GM13977 (cell line): ENCODE data around the gene CD37.

Experiments used
- DNase-seq: peaks from one replicate; pipeline ENCODE4 v3.0.0; 2012; ENCODE audit warnings: low spot score
- in situ Hi-C: fragments of 300-500 bp; cut with MboI; formaldehyde crosslinking; loops from one replicate; pipeline ENCODE4 v1.12.0; 2022; ENCODE audit warnings: low sequenced_read_pairs, low pct_unique_long_range_greater_than_20kb, mixed read lengths, inconsistent platforms; ENCODE audit not compliant: unreplicated experiment
- TF ChIP-seq, protein P1 (sequence below): IDR thresholded peaks from 2 replicates; pipeline ENCODE4 v1.5.1; 2012; ENCODE audit warnings: mild to moderate bottlenecking, control low read depth; ENCODE audit not compliant: insufficient read depth; ENCODE audit errors: extremely low read depth, missing control alignments

Gene CD37

DNA sequence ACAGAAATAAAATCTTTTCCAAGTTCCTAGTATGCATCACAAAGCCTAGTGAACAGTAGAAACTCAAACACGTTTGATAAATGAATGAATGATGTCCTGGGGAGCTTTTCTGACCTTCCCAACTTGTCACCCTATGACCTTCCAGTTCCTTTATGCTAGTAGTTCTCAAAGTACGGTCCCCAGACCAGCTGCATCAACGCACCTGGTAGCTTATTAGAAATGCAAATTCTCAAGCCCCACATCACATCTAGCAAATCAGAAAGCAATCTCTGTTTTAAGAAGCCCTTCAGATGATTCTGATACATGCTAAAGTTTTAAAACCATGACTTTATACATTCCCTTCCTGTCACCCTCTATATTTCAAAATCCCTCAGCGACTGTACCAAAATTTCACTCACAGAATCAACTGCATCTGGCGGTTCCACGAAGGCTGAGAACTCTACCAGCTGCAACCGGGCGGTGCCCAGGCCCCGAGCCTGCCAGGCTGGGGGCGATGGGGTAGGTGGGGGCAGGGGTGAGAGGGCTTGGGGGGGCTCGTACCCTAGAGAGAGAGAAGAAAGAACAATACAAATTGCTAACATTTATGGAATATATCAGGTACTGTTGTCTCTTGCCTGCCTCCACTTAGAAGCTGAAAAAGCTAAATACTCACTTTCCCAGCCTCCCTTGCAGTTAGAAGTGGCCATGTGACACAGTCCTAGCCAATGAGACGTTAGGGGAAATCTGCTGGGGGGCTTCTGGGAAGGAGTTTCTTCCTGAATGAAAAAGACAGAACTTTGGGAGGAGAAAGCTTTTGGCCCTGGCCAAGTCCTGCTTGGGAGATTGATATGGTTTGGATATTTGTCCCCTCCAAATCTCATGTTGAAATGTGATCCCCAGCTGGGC lies 13.3 kb downstream of the CD37 start:
- TF ChIP-seq, protein P1, sequence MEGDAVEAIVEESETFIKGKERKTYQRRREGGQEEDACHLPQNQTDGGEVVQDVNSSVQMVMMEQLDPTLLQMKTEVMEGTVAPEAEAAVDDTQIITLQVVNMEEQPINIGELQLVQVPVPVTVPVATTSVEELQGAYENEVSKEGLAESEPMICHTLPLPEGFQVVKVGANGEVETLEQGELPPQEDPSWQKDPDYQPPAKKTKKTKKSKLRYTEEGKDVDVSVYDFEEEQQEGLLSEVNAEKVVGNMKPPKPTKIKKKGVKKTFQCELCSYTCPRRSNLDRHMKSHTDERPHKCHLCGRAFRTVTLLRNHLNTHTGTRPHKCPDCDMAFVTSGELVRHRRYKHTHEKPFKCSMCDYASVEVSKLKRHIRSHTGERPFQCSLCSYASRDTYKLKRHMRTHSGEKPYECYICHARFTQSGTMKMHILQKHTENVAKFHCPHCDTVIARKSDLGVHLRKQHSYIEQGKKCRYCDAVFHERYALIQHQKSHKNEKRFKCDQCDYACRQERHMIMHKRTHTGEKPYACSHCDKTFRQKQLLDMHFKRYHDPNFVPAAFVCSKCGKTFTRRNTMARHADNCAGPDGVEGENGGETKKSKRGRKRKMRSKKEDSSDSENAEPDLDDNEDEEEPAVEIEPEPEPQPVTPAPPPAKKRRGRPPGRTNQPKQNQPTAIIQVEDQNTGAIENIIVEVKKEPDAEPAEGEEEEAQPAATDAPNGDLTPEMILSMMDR = no peak
- DNase-seq = no peak
- in situ Hi-C loops = no loop called here

DNA sequence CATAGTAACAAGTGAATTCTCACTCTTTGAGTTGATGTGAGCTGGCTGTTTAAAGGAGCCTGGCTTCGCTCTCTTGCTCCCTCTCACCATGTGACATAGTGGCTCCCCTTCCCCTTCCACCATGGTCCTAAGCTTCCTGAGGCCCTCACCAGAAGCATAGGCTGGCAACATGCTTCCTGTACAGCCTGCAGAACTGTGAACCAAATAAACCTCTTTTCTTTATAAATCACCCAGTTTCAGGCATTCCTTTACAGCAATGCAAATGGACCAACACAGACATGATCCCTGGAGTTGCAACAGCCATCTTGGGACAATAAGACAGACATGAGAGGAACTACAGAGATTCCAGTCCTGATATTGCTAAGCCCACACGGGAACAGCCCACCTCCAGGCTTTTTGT lies 14.4 kb downstream of the CD37 start:
- TF ChIP-seq, protein P1 = no peak
- in situ Hi-C loops = no loop called here
- DNase-seq = no peak

DNA sequence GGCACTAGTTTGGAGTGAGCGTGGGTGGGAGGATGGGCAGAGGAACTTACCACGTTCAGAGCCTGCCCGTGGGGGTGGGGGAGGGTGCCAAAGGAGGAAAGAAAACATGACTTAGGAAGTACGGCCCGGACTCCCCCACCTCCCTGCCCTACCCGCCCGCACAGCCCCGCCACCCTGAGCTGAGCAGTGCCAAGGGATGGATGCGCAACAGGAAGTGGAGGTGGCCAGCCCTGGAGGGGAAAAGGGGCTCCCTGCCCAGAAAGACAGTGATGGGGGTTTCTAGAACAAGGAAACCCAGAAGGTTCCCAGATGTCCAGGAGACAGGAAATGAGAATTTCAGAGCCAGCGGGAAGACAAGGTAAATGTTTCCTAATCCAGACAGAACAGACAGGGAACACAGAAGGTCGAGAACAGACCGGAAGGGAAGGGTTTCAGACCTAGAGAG lies 20.7 kb downstream of the CD37 start:
- TF ChIP-seq, protein P1 = no peak
- in situ Hi-C loops = no loop called here
- DNase-seq = peak; percentile 8

DNA sequence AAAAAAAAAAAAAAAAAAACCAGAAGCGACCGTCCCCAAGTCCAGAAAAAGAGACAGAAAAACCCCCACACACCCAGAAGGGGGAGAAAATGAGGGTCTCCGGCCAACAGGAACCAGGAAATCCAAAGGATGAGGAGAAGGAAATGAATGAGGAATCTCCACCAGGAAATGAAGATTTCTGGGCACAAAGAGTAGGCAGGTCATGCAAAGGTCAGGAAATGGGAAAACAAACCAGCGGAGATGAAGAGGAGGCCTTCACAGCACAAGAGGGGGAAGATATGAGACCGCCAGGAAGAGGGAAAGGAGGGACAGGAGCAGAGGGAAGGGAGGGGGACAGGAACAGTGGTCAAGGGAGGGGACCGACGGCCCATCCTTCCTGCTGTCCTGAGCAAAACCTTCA lies 21.2 kb downstream of the CD37 start:
- TF ChIP-seq, protein P1 = no peak
- DNase-seq = peak; percentile 8
- in situ Hi-C loops = no loop called here

DNA sequence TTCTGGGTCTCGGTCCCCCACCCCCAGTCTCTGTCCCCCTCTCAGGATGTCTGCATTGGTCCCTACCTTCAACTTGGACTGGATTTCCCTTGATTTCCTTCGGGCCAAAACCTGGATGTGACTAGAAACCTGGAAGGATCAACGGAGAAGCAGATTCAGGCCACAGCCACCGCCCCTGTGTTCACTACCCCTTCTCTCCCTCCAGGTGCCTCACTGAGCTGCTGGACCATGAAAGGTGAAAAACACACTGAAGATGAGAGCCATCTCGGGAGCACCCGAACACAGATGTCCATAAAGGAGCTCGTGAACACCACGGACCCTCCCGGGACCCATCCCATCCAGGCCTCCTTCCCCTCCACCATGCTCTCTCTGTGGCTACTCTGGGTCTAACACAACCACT lies 22.0 kb downstream of the CD37 start:
- DNase-seq = peak; percentile 11
- TF ChIP-seq, protein P1 = no peak
- in situ Hi-C loops = no loop called here

DNA sequence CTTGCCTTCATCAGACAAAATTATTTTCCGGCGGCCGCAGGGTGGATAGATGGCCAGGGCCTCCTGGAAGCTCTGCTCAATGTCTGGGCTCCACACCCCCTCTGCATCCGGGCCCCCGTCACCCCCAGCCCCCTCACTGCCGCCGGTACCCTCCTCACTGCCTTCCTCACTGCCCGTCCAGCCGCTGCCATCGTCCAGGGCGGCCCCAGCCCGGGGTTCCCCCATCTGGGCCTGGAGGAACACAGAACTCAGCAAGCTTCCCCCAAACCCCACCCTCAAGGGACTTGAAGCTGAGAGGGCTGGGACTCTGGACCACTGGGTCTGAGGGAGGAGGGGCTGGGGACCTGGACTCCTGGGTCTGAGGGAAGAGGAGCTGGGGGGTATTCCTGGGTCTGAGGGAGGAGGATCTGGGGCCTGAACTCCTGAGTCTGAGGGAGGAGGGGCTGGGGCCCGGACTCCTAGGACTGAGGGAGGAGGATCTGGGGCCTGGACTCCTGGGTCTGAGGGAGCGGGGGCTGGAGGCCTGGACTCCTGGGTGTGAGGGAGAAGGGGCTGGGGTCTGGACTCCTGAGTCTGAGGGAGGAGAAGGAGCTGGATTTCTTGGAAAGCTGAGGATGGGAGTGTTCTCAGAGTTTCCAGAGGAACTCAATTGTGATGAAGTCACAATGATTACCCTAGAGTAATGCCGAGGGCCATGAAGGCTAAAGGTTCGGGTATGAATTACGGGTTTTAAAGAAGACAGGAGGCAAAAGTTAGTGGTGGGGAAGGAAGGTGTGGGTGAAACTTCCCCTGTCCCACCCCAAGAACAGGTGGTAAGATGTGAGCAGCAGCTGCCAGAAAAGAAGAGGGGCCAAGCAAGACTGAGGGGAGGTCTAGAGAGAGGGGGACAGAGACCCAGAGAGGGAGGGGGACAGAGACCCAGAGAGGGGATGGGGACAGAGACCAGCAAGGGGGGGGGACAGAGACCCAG lies 24.9 kb downstream of the CD37 start:
- TF ChIP-seq, protein P1 = no peak
- DNase-seq = peak; percentile 47
- in situ Hi-C loops = no loop called here
